GM12865 (cell line): ENCODE measurements around the gene KRT32.

Experiments
- DNase-seq: peaks from one replicate; pipeline ENCODE4 v3.0.0; 2010; ENCODE audit warnings: low read depth
- H3K4me3 ChIP-seq: 2 replicates; pipeline ENCODE4 v1.5.1; 2011; ENCODE audit warnings: mild to moderate bottlenecking, low read depth, low read length, control low read depth
- CTCF ChIP-seq: IDR thresholded peaks from 2 replicates; pipeline ENCODE4 v1.5.1; 2011; ENCODE audit warnings: low read length, control low read depth, low read depth, inconsistent platforms; ENCODE audit not compliant: insufficient read depth; ENCODE audit errors: missing control alignments

The KRT32 gene

GRCh38 chr17:41416479-41416878 is 50.7 kb downstream of the KRT32 start:
- DNase-seq, result no peak
- no peak for TF ChIP-seq CTCF
- no peak overlapping the region for H3K4me3 ChIP-seq

- H3K4me3 ChIP-seq, result no peak overlapping the region
- DNase-seq, result no peak
- TF ChIP-seq CTCF, result no peak
Observed at GRCh38 chr17:41415833-41416335, 51.3 kb downstream of the KRT32 start.

- no peak for TF ChIP-seq CTCF
- no peak for DNase-seq
- no peak overlapping the region for H3K4me3 ChIP-seq
Observed at GRCh38 chr17:41415411-41415810, 51.8 kb downstream of the KRT32 start.

GRCh38 chr17:41413982-41414381 is 53.2 kb downstream of the KRT32 start:
- no peak overlapping the region for H3K4me3 ChIP-seq
- TF ChIP-seq CTCF, result no peak
- DNase-seq, result no peak

- DNase-seq, result no peak
- no peak for TF ChIP-seq CTCF
- no peak overlapping the region for H3K4me3 ChIP-seq
Observed at GRCh38 chr17:41413353-41413957, 53.7 kb downstream of the KRT32 start.

GRCh38 chr17:41411072-41411840 is 55.9 kb downstream of the KRT32 start:
- no peak overlapping the region for H3K4me3 ChIP-seq
- TF ChIP-seq CTCF, result no peak
- no peak for DNase-seq
